GM19452 (cell line): ENCODE results near the gene IER3.
"Not testable (repeated sequence)": the region's sequence is repeated elsewhere in the genome, so short reads cannot be mapped to it uniquely, and the experiment has no call there.

Source experiments
- ATAC-seq: cut with Tn5 transposase; IDR thresholded peaks from one replicate; pipeline ENCODE4 v1.9.1; 2021; ENCODE audit not compliant: unreplicated experiment

Gene IER3

DNA sequence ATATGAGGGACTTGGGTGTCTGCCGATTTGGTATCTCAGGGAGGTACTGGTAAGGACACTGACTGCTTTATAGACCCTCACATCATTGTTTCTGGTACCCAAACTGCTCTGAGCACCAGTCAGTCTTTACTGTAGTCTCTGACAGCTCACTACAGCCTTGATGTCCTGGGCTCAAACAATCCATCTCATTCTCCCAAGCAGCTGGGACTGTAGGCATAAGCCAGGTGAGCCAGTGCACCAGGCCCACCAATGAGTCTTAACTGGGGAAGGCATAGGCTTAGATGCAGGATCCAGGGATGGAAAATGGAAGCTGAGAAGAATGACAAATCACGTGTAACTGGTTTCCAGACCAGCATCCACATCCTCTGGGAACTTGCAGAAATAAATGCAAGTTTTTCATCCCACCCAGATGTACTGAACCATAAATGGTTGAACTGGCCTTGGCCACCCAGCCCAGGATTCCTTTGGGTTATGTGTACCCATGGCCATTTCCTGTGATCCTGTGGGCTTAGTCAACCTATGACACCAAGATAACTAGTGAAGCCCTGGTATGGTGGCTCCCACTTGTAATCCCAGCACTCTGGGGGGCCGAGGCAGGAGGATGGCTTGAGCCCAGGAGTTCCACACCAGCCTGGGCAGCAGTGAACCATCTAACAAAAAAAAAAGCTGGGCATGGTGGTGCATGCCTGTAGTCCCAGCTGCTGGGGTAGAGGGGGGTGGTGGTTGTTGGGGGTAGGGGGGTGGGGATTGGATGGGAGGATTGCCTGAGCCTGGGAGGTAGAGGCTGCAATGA lies 18.4 kb downstream of the IER3 start:
- ATAC-seq, result no peak

GRCh38 chr6:30724906-30725667 lies 19.3 kb downstream of the IER3 start:
- no peak for ATAC-seq

DNA sequence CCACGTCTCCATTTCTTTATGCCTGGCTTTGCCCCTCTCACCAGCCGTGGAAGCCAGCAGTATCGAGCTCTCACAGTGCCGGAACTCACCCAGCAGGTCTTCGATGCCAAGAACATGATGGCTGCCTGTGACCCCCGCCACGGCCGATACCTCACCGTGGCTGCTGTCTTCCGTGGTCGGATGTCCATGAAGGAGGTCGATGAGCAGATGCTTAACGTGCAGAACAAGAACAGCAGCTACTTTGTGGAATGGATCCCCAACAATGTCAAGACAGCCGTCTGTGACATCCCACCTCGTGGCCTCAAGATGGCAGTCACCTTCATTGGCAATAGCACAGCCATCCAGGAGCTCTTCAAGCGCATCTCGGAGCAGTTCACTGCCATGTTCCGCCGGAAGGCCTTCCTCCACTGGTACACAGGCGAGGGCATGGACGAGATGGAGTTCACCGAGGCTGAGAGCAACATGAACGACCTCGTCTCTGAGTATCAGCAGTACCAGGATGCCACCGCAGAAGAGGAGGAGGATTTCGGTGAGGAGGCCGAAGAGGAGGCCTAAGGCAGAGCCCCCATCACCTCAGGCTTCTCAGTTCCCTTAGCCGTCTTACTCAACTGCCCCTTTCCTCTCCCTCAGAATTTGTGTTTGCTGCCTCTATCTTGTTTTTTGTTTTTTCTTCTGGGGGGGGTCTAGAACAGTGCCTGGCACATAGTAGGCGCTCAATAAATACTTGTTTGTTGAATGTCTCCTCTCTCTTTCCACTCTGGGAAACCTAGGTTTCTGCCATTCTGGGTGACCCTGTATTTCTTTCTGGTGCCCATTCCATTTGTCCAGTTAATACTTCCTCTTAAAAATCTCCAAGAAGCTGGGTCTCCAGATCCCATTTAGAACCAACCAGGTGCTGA lies 20.3 kb downstream of the IER3 start:
- ATAC-seq, result not testable (repeated sequence)

DNA sequence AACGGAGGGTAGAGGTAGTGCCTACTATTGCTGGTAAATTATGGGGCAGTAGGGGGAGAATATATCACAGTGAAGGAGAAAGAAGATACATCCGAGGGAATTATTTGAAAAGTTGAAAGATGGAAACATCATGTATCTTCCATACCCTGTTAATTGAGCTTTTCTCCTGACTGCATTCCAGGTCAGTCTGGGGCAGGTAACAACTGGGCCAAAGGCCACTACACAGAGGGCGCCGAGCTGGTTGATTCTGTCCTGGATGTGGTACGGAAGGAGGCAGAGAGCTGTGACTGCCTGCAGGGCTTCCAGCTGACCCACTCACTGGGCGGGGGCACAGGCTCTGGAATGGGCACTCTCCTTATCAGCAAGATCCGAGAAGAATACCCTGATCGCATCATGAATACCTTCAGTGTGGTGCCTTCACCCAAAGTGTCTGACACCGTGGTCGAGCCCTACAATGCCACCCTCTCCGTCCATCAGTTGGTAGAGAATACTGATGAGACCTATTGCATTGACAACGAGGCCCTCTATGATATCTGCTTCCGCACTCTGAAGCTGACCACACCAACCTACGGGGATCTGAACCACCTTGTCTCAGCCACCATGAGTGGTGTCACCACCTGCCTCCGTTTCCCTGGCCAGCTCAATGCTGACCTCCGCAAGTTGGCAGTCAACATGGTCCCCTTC lies 21.0 kb downstream of the IER3 start:
- not testable (repeated sequence) for ATAC-seq

DNA sequence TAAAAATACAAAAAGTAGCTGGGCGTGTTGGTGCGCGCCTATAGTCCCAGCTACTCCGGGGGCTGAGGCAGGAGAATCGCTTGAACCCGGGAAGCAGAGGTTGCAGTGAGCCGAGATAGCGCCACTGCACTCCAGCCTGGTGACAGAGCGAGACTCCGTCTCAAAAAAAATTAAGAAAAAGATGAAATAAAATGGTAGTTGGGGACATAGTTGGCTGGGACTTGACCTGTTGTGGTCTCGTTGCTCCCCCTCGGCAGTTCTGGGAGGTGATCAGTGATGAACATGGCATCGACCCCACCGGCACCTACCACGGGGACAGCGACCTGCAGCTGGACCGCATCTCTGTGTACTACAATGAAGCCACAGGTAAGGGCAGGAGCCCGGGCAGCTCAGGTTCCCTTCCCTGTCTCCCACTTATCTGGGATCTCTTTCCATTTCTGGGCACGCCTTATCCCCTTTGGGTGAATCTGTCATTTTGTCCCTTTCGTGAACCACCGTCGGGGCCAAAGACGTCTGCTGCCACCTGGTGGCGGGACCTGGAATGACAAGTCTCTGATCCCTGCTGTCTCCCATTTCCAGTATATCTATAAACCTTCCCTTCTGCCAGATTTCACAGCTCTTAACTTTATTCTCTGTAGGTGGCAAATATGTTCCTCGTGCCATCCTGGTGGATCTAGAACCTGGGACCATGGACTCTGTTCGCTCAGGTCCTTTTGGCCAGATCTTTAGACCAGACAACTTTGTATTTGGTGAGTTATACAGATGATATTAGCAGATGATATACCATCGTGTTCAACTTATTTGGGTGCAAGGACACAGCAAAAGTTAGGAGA lies 21.9 kb downstream of the IER3 start:
- ATAC-seq, result no peak

DNA sequence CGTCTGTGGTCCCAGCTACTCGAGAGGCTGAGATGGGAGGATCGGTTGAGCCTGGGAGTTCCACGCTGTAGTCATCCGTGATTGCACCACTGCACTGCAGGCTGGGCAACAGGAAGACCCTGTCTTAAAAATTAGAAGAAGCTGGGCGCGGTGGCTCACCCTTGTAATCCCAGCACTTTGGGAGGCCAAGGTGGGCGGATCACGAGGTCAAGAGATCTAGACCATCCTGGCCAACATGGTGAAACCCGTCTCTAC lies 22.4 kb downstream of the IER3 start:
- ATAC-seq, result not testable (repeated sequence)

- peak; percentile 27 for ATAC-seq
Observed at GRCh38 chr6:30721198-30722024, 22.9 kb downstream of the IER3 start.

GRCh38 chr6:30720738-30721197 lies 23.6 kb downstream of the IER3 start:
- no peak for ATAC-seq

GRCh38 chr6:30719791-30720737 lies 24.3 kb downstream of the IER3 start, which contains the start of gene TUBB:
TSS of gene TUBB (plus strand) at chr6:30720352. CDS start at chr6:30720507, 155 bp downstream.
- peak; percentile 40 for ATAC-seq

DNA sequence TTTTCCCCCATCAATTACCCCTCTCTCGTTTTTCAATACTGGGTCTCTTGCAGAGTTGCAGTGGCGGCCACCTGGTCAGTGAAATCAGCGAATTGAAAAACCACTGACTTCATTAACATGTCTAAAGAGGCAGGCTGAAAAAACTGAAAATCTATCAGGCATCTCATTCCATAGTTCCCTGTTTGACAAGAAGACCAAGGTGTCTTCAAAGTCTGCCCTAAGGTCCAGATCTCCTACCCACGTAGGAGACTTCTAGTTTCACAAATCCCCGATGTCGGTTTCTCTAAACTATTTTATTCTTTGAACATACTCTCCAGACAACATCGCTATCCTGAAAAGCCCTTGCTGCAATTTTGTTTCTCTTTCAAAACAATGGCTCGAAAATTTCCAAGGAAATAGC lies 25.0 kb downstream of the IER3 start:
- ATAC-seq, result no peak

DNA sequence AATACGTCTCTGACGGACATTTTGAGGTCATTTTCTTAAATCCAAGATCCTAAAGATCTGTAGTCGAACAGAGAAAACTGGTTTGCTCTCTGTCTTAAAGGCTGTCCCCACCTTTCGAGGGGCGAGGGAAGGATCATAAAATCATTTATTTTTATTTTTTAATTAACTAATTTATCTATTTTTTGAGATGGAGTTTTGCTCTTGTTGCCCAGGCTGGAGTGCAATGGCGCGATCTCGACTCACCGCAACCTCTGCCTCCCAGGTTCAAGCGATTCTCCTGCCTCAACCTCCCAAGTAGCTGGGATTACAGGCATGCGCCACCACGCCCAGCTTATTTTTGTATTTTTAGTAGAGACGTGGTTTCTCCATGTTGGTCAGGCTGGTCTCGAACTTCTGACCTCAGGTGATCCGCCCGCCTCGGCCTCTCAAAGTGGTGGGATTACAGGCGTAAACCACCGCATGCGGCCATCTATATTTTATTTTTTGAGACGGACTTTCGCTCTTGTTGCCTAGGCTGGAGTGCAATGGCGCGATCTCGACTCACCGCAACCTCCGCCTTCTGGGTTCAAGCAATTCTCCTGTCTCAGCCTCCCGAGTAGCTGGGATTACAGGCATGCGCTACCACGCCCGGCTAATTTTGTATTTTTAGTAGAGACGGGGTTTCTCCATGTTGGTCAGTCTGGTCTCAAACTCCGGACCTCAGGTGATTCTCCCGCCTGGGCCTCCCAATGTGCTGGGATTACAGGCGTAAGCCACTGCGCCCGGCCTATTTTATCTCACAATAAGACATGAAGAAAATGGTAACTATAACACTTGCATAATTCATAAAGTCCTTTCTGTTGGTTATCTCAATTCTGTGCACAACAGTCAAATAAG lies 26.3 kb downstream of the IER3 start:
- not testable (repeated sequence) for ATAC-seq

- ATAC-seq, result peak; percentile 58
Observed at GRCh38 chr6:30717129-30717844, 27.1 kb downstream of the IER3 start, which contains the start of gene MDC1. TSS of gene MDC1 (minus strand) at chr6:30717281. CDS start at chr6:30715175, 2,106 bp downstream.

DNA sequence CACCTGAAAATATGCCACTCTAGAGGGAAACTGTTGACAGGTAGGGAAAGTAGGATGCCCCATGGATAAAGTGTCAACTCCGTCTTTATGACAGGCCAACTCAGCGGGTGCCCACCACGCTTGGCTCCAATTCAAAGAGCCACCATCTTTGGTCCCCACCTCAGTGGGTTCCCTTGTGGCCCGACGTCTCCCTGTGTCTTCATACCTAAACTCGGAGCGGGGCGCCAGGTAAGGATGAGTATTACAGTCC lies 27.5 kb downstream of the IER3 start:
- ATAC-seq, result no peak

GRCh38 chr6:30714263-30714662 lies 30.1 kb downstream of the IER3 start:
- ATAC-seq, result no peak

DNA sequence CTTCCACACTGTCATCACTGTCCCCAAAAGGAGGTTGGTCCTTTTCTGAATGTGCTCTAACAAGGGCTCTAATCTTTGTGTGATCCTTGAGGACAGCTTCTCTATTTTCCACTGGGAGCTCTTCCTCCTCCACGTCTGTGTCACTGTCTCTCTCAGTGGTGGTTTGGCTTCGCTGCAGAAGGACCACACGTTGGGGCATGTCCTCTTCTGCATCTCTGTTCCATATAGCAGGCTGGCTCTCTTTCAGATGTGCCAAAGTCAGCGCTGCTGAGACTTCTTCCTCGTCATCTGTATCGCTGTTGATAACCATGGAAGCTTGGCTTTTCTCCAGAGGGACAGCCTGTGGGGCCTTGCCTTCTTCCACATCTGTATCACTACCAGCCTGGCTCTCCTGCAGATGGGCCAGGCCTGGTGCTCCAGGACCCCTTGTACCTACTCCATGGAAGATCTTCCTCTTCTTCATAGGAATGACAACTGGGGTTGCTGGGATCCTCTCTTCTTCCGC lies 31.9 kb downstream of the IER3 start:
- no peak for ATAC-seq

- no peak for ATAC-seq
Observed at GRCh38 chr6:30711758-30712380, 32.5 kb downstream of the IER3 start.
